HEK293T (cell line): ENCODE results near the gene MGLL.

ENCODE experiments used
- ARNT ChIP-seq: fragments of 450-650 bp; IDR thresholded peaks from 2 replicates; pipeline ENCODE4 v1.6.1; 2017; ENCODE audit warnings: mild to moderate bottlenecking
- BHLHE40 ChIP-seq: fragments of 450-650 bp; IDR thresholded peaks from 2 replicates; pipeline ENCODE4 v1.6.1; 2016; ENCODE audit warnings: mild to moderate bottlenecking, moderate library complexity, borderline replicate concordance
- CTBP1 ChIP-seq: fragments of 450-650 bp; IDR thresholded peaks from 2 replicates; pipeline ENCODE4 v1.6.1; 2016; ENCODE audit warnings: borderline replicate concordance
- ELF4 ChIP-seq: fragments of 450-650 bp; IDR thresholded peaks from 2 replicates; pipeline ENCODE4 v1.6.1; 2017; ENCODE audit warnings: antibody characterized with exemption
- FOXK2 ChIP-seq: fragments of 450-650 bp; IDR thresholded peaks from 2 replicates; pipeline ENCODE4 v1.6.1; 2016; ENCODE audit warnings: mild to moderate bottlenecking
- L3MBTL2 ChIP-seq: fragments of 450-650 bp; conservative IDR thresholded peaks from 2 replicates; pipeline ENCODE4 v1.6.1; 2016; ENCODE audit warnings: mild to moderate bottlenecking
- NFRKB ChIP-seq: fragments of 450-650 bp; IDR thresholded peaks from 2 replicates; pipeline ENCODE4 v1.6.1; 2016; ENCODE audit warnings: mild to moderate bottlenecking, moderate library complexity
- SP1 ChIP-seq: fragments of 450-650 bp; IDR thresholded peaks from 2 replicates; pipeline ENCODE4 v1.6.1; 2017
- SUZ12 ChIP-seq: fragments of 450-650 bp; IDR thresholded peaks from 2 replicates; pipeline ENCODE4 v1.6.1; 2016; ENCODE audit warnings: mild to moderate bottlenecking

GRCh38 chr3:127784283-127784682 lies 38.0 kb downstream of the MGLL start:
- TF ChIP-seq SP1 (no peak), SUZ12 (no peak), L3MBTL2 (no peak), ARNT (no peak), BHLHE40 (no peak), ELF4 (no peak), NFRKB (no peak), CTBP1 (no peak), FOXK2 (no peak)
